ENCODE measurements around the gene INO80D.
A peak's percentile ranks its signal among the peaks of the same experiment; 100 is the strongest.

INO80D gene

GRCh38 chr2:205976120-205976814 lies 109.7 kb downstream of the INO80D start:
- DNase-seq, result no peak
- TF ChIP-seq, protein P1, sequence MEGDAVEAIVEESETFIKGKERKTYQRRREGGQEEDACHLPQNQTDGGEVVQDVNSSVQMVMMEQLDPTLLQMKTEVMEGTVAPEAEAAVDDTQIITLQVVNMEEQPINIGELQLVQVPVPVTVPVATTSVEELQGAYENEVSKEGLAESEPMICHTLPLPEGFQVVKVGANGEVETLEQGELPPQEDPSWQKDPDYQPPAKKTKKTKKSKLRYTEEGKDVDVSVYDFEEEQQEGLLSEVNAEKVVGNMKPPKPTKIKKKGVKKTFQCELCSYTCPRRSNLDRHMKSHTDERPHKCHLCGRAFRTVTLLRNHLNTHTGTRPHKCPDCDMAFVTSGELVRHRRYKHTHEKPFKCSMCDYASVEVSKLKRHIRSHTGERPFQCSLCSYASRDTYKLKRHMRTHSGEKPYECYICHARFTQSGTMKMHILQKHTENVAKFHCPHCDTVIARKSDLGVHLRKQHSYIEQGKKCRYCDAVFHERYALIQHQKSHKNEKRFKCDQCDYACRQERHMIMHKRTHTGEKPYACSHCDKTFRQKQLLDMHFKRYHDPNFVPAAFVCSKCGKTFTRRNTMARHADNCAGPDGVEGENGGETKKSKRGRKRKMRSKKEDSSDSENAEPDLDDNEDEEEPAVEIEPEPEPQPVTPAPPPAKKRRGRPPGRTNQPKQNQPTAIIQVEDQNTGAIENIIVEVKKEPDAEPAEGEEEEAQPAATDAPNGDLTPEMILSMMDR (IDR thresholded peaks at IDR 0.05), result no peak
- H3K36me3 Mint-ChIP-seq (ENCODE audit: low read depth), result no peaks in the 10 kb centered on the region
- H3K27me3 Mint-ChIP-seq (ENCODE audit: low read depth, poor library complexity), result peaks cover 7% of the 10 kb centered on the region
- peaks cover 8% of the 10 kb centered on the region for H3K4me1 Mint-ChIP-seq
- H3K9me3 Mint-ChIP-seq, result peaks cover 17% of the 10 kb centered on the region
- H3K4me3 Mint-ChIP-seq, result no peak overlapping the region
- no peak overlapping the region for H3K27ac Mint-ChIP-seq

- H3K27me3 Mint-ChIP-seq (ENCODE audit: low read depth, poor library complexity), result peaks cover 9% of the 10 kb centered on the region
- peaks cover 8% of the 10 kb centered on the region for H3K4me1 Mint-ChIP-seq
- no peak overlapping the region for H3K4me3 Mint-ChIP-seq
- H3K9me3 Mint-ChIP-seq, result peaks cover 17% of the 10 kb centered on the region
- DNase-seq, result no peak
- H3K36me3 Mint-ChIP-seq (ENCODE audit: low read depth), result no peaks in the 10 kb centered on the region
- TF ChIP-seq, protein P1 (IDR thresholded peaks at IDR 0.05), result no peak
- H3K27ac Mint-ChIP-seq, result peak overlapping the region; percentile 75
Measured at GRCh38 chr2:205975082-205975949, 110.7 kb downstream of the INO80D start.

DNA sequence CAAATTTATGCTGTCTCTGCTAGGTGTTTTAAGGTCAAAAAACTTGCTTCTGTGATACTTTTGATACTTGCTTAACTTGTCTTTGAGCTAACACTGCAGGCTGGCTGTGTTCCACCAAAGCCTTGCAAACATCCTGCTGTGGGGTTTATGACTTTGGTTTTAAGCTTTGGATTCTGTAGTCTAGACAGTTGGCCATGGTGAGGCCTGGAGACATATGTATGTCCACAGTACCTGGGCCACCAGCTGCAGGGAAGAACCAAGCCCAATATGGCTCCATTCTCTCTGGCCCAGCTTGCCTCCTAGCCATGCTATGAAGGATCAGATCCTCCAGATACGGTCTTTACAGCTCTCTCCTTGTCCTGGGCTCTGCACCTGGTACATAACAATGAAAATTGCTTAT lies 113.9 kb downstream of the INO80D start:
- Mint-ChIP-seq H3K27me3 (ENCODE audit: low read depth, poor library complexity) (peaks cover 19% of the 10 kb centered on the region), H3K36me3 (ENCODE audit: low read depth) (no peaks in the 10 kb centered on the region), H3K27ac (no peak overlapping the region), H3K4me1 (peaks cover 8% of the 10 kb centered on the region), H3K4me3 (no peak overlapping the region), H3K9me3 (peaks cover 5% of the 10 kb centered on the region)
- TF ChIP-seq, protein P1 (IDR thresholded peaks at IDR 0.05), result no peak
- no peak for DNase-seq

DNA sequence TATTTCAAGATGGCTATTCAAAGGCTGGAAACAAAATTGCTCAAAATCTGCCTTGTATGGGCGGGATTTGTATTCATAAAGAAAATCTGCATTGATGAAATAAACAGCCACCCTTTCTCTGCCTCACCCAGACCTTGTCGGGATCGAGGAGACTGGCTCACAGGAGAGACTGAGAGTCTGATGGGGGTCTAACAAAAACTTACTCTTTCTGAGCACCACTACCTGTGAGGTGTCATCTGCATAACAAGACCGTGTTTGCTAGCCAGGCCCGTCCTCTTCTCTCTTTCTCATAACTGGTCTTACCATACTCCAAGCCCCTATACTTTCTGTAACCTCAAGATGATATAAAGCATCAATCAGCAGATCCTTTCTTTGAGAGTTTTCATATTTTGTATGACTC lies 115.6 kb downstream of the INO80D start:
- TF ChIP-seq, protein P1 (IDR thresholded peaks at IDR 0.05), result no peak
- Mint-ChIP-seq H3K27ac (no peak overlapping the region), H3K4me1 (peaks cover 6% of the 10 kb centered on the region), H3K9me3 (no peaks in the 10 kb centered on the region), H3K36me3 (ENCODE audit: low read depth) (no peaks in the 10 kb centered on the region), H3K27me3 (ENCODE audit: low read depth, poor library complexity) (peaks cover 22% of the 10 kb centered on the region), H3K4me3 (no peak overlapping the region)
- no peak for DNase-seq

GRCh38 chr2:205969584-205969983 lies 116.4 kb downstream of the INO80D start:
- Mint-ChIP-seq H3K9me3 (no peaks in the 10 kb centered on the region), H3K27me3 (ENCODE audit: low read depth, poor library complexity) (peaks cover 22% of the 10 kb centered on the region), H3K4me1 (no peaks in the 10 kb centered on the region), H3K4me3 (no peak overlapping the region), H3K27ac (no peak overlapping the region), H3K36me3 (ENCODE audit: low read depth) (no peaks in the 10 kb centered on the region)
- DNase-seq, result no peak
- TF ChIP-seq, protein P1 (IDR thresholded peaks at IDR 0.05), result no peak
